Mesenchymal stem cell (in vitro differentiated cells and primary cell): ENCODE results near the gene REL. TPM values are rescaled to one million over a fixed set of nuclear protein-coding genes. Genes with fewer than 3 reads are reported as not detected.

Source experiments
- small RNA-seq: library from polyadenylated mRNA; stranded (forward); fragments of <200 nt; extraction: miRNeasy Mini kit (QIAGEN cat#:217004); gene quantifications from one replicate; pipeline ENCODE3, GENCODE V24; 2013; ENCODE audit warnings: low read depth

REL gene

Small RNA genes within 50 kb of the gene (small RNA-seq; reads per million reads assigned to genes)
- gene RN7SL632P (not detected), gene RNU4-51P (not detected)
